ENCODE measurements around the gene SLC6A19.

- TF ChIP-seq EZH2phosphoT487 (conservative IDR thresholded peaks at IDR 0.05; ENCODE audit: low read length) = no peak
- TF ChIP-seq CTCF (IDR thresholded peaks at IDR 0.05; ENCODE audit: insufficient read depth, low read length, poor library complexity, severe bottlenecking) = no peak
Observed at GRCh38 chr5:1178529-1179382, 22.6 kb upstream of the SLC6A19 start.

Data from SU-DHL-6 (cell line).